ENCODE results near the gene KAT6B. TPM values are rescaled to one million over a fixed set of nuclear protein-coding genes. Genes with fewer than 3 reads are reported as not detected.

Gene KAT6B
- total RNA-seq, 4 donors from 2014 or later: 12.0 to 37.7 (median 21.6) TPM

GRCh38 chr10:74967911-74968666, 141.7 kb downstream of the KAT6B start:
- H3K27me3 ChIP-seq: no peaks in the 10 kb centered on the region
- H3K36me3 ChIP-seq: no peaks in the 10 kb centered on the region
- in situ Hi-C loops (cut with MboI; ENCODE audit: low sequenced_read_pairs in 4 of 4): no loop called here
- DNase-seq: no peak
- no peak for ATAC-seq
- no peaks in the 10 kb centered on the region for H3K9me3 ChIP-seq
- H3K27ac ChIP-seq: no peak overlapping the region
- H3K4me1 ChIP-seq: peaks cover 16 to 22% of the 10 kb centered on the region in 2 donors
- no peak overlapping the region for H3K4me3 ChIP-seq
- no peak for TF ChIP-seq POLR2A (IDR thresholded peaks at IDR 0.05)
- no peak for TF ChIP-seq CTCF (IDR thresholded peaks at IDR 0.05 in 4 of 5, conservative IDR thresholded peaks at IDR 0.05 in 1 of 5)
- intact Hi-C loops (cut with DNase I; ENCODE audit: low total_unique reads): no loop called here

GRCh38 chr10:74968667-74969061, 142.3 kb downstream of the KAT6B start:
- TF ChIP-seq CTCF (IDR thresholded peaks at IDR 0.05 in 4 of 5, conservative IDR thresholded peaks at IDR 0.05 in 1 of 5): no peak
- TF ChIP-seq POLR2A (IDR thresholded peaks at IDR 0.05): no peak
- H3K4me1 ChIP-seq: peaks cover 21 to 24% of the 10 kb centered on the region in 2 donors
- H3K36me3 ChIP-seq: no peaks in the 10 kb centered on the region
- intact Hi-C loops (cut with DNase I; ENCODE audit: low total_unique reads) (no loop called here), in situ Hi-C loops (cut with MboI; ENCODE audit: low sequenced_read_pairs in 4 of 4) (no loop called here)
- DNase-seq: no peak
- ATAC-seq: no peak
- H3K27ac ChIP-seq: no peak overlapping the region
- no peaks in the 10 kb centered on the region for H3K27me3 ChIP-seq
- H3K4me3 ChIP-seq: no peak overlapping the region
- no peaks in the 10 kb centered on the region for H3K9me3 ChIP-seq

GRCh38 chr10:74969093-74969492, 142.7 kb downstream of the KAT6B start:
- Histone ChIP-seq H3K9me3 (no peaks in the 10 kb centered on the region), H3K4me3 (no peak overlapping the region), H3K4me1 (peaks cover 25 to 28% of the 10 kb centered on the region in 2 donors), H3K36me3 (no peaks in the 10 kb centered on the region), H3K27ac (no peak overlapping the region), H3K27me3 (no peaks in the 10 kb centered on the region)
- in situ Hi-C loops (cut with MboI; ENCODE audit: low sequenced_read_pairs in 4 of 4): no loop called here
- DNase-seq (no peak), ATAC-seq (no peak)
- TF ChIP-seq CTCF (IDR thresholded peaks at IDR 0.05 in 4 of 5, conservative IDR thresholded peaks at IDR 0.05 in 1 of 5): no peak
- TF ChIP-seq POLR2A (IDR thresholded peaks at IDR 0.05): no peak
- intact Hi-C loops (cut with DNase I; ENCODE audit: low total_unique reads): no loop called here

- H3K4me1 ChIP-seq: peaks cover 30 to 32% of the 10 kb centered on the region in 2 donors
- TF ChIP-seq POLR2A (IDR thresholded peaks at IDR 0.05) (no peak), CTCF (IDR thresholded peaks at IDR 0.05 in 4 of 5, conservative IDR thresholded peaks at IDR 0.05 in 1 of 5) (no peak)
Measured at GRCh38 chr10:74969530-74969929, 143.1 kb downstream of the KAT6B start.

More at GRCh38 chr10:74969530-74969929, 143.1 kb downstream of the KAT6B start:
- in situ Hi-C loops (cut with MboI; ENCODE audit: low sequenced_read_pairs in 4 of 4): no loop called here
- Histone ChIP-seq H3K4me3 (no peak overlapping the region), H3K36me3 (no peaks in the 10 kb centered on the region), H3K9me3 (no peaks in the 10 kb centered on the region), H3K27ac (no peak overlapping the region), H3K27me3 (no peaks in the 10 kb centered on the region)
- ATAC-seq (no peak), DNase-seq (no peak)
- intact Hi-C loops (cut with DNase I; ENCODE audit: low total_unique reads): no loop called here
